ENCODE results near the gene GTF2E1.

- TF ChIP-seq CTCF (IDR thresholded peaks at IDR 0.05) (no peak), POLR2A (IDR thresholded peaks at IDR 0.05) (no peak)
These were observed 727 bp upstream of the GTF2E1 start for GRCh38 chr3:120741837-120742197.
